ENCODE measurements around the gene HTR7.

Gene HTR7

GRCh38 chr10:90743291-90743690 lies 114.5 kb downstream of the HTR7 start:
- H3K4me3 ChIP-seq (ENCODE audit: low read depth, low read length): no peak overlapping the region

- H3K4me3 ChIP-seq (ENCODE audit: low read depth, low read length): no peak overlapping the region
Measured at GRCh38 chr10:90741926-90742565, 115.8 kb downstream of the HTR7 start.

- no peak overlapping the region for H3K4me3 ChIP-seq (ENCODE audit: low read depth, low read length)
Measured at GRCh38 chr10:90740265-90740664, 117.6 kb downstream of the HTR7 start.

GRCh38 chr10:90738885-90739284 lies 119.0 kb downstream of the HTR7 start:
- no peak overlapping the region for H3K4me3 ChIP-seq (ENCODE audit: low read depth, low read length)

GRCh38 chr10:90734415-90734814 lies 123.4 kb downstream of the HTR7 start:
- no peak overlapping the region for H3K4me3 ChIP-seq (ENCODE audit: low read depth, low read length)

GRCh38 chr10:90732581-90732980 lies 125.3 kb downstream of the HTR7 start:
- H3K4me3 ChIP-seq (ENCODE audit: low read depth, low read length): no peak overlapping the region

GRCh38 chr10:90723416-90724068 lies 134.3 kb downstream of the HTR7 start:
- no peak overlapping the region for H3K4me3 ChIP-seq (ENCODE audit: low read depth, low read length)

GRCh38 chr10:90722832-90723231 lies 135.0 kb downstream of the HTR7 start:
- H3K4me3 ChIP-seq (ENCODE audit: low read depth, low read length): no peak overlapping the region

GRCh38 chr10:90718182-90718581 lies 139.7 kb downstream of the HTR7 start:
- H3K4me3 ChIP-seq (ENCODE audit: low read depth, low read length): no peak overlapping the region

- no peak overlapping the region for H3K4me3 ChIP-seq (ENCODE audit: low read depth, low read length)
Measured at GRCh38 chr10:90712529-90712928, 145.3 kb downstream of the HTR7 start.

GRCh38 chr10:90709727-90710126 lies 148.1 kb downstream of the HTR7 start:
- no peak overlapping the region for H3K4me3 ChIP-seq (ENCODE audit: low read depth, low read length)

GRCh38 chr10:90707657-90708056 lies 150.2 kb downstream of the HTR7 start:
- no peak overlapping the region for H3K4me3 ChIP-seq (ENCODE audit: low read depth, low read length)

- no peak overlapping the region for H3K4me3 ChIP-seq (ENCODE audit: low read depth, low read length)
Measured at GRCh38 chr10:90701428-90701827, 156.4 kb downstream of the HTR7 start.

- H3K4me3 ChIP-seq (ENCODE audit: low read depth, low read length): no peak overlapping the region
Measured at GRCh38 chr10:90695915-90696676, 161.7 kb downstream of the HTR7 start.

Measured in iPS-11a (cell line).